ENCODE results near the gene PPP1CA.
A peak's percentile ranks its signal among the peaks of the same experiment; 100 is the strongest.

PPP1CA gene

GRCh38 chr11:67387518-67387917 lies 14.1 kb downstream of the PPP1CA start:
- no peak for DNase-seq

GRCh38 chr11:67387069-67387468 lies 14.6 kb downstream of the PPP1CA start:
- no peak for DNase-seq

- DNase-seq: peak in 29 of 56 donors; percentile 17 to 77 (median 44)
Measured at GRCh38 chr11:67384851-67385366, 16.7 kb downstream of the PPP1CA start.

DNA sequence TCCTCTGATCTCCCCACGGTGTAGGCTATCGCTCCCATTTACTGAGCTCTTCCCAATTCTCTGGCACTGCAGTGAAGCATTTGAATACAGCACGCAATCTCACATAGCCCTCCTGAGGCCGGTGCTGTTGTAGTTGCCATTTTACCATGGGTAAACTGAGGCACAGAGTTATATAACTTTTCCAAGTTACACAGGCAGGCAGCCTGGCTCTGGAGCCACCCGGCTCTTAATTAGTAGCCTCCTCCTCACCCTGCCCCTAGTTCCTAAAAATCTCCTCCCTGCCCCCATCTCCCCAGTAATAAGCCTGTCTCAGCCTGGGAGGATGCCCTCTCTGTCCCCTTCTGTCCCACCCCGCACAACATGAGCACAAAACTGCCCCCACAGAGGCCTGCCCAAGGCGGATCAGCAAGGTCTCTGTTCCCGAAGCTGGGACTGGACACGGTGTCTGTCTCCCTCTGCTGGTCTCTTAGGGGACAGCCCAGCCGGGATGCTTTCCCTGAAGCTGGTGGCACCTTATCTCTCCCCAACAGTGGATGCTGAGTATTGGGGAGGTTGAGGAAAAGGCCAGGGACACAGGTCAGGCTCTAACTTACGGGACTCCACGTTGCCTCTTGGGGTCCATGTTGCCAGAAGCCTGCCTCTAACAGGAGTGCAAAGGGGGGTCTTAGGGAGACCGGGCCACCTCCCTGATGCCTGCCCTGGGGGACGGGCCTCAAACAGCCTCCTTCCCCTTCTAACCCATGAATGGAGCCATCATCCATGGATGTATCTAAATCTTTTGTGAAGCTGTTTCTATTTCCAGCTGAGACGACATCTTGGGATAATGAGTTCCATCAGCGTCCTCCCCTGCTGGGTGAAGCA lies 19.2 kb downstream of the PPP1CA start:
- peak in 51 of 56 donors; percentile 23 to 86 (median 63) for DNase-seq

DNA sequence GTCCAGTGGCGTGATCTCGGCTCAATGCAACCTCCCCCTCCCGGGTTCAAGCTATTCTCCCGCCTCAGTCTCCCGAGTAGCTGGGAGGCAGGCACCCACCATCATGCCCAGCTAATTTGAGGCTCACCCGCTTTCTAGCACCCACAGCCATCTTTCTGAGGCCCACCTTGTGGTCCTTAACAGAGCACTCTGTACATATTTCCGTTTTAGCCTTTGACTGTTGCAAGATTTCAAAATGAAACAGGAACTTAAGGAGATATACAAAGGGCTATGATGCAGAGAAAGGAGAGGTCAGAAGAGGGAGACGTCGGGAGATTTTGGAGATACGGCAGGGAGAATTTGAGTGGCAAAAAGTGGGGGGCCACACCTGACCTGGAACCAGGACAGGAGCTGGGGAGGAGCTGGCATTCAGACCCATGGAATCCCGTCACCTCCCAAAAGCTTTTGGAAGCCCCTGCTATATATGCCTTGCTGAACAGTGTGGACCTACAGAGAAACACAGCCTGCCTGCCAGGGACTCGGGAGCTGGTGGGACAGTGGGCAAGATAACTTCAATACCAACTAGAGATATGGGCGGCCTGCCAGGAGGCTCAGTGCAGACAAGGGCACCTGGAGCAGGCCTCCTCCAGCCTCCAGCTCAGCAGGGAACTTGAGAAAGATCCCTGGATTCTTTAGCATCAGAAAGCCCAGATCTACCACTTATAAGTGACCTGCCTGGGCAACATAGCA lies 20.2 kb downstream of the PPP1CA start:
- DNase-seq: no peak

DNA sequence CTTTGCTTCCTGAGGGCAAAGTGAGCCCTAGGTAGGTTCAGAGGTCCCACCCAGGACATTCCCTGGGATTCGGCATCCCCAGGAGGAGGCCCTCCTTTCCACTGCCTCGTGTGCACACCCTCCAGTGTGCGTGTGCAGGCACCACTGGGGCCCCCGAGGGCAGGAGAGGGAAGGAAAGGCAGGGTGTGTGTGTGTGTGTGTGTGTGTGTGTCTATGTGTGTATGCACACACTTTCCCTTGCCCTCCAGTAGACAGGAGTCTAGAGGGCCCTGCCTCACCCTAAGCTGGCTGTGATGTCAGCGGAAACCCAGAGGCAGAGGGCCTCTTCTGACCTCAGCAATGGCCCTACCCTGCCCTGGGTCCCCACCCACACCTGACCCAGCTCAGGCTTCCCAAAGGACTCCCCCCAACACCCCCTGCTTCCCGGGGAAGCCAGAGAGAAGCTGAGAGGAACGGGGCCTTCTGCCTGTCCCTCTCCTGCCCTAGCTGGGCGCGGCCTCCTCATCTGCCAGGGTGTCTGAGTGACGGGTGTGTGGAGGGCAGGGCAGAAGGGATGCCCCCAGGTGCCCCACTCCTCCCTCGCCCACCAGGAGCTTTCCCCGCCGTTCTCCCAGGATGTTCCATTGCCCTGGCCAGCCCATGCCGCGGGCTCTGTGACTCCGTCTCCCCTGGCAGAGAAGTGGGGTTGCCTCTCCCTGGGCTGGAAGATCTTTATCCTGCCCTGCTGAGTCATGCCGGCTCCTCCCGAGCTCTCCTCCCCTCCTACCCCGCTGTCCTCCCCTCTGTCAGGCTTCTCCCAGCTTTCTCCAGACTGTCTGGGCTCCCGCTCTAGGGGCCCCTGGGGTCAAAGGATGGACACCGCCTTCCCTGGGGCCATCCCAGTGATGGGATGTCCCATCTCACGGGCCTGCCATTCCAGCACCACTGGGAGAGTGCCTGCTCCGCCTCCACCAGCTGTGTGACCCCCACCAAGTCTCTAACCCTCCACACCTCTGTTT lies 22.3 kb downstream of the PPP1CA start:
- no peak for DNase-seq

- DNase-seq: no peak
Measured at GRCh38 chr11:67378544-67378943, 23.1 kb downstream of the PPP1CA start.

- no peak for DNase-seq
Measured at GRCh38 chr11:67376873-67377808, 24.5 kb downstream of the PPP1CA start.

- DNase-seq: no peak
Measured at GRCh38 chr11:67376063-67376820, 25.4 kb downstream of the PPP1CA start.

GRCh38 chr11:67375320-67376055 lies 26.2 kb downstream of the PPP1CA start:
- no peak for DNase-seq

DNA sequence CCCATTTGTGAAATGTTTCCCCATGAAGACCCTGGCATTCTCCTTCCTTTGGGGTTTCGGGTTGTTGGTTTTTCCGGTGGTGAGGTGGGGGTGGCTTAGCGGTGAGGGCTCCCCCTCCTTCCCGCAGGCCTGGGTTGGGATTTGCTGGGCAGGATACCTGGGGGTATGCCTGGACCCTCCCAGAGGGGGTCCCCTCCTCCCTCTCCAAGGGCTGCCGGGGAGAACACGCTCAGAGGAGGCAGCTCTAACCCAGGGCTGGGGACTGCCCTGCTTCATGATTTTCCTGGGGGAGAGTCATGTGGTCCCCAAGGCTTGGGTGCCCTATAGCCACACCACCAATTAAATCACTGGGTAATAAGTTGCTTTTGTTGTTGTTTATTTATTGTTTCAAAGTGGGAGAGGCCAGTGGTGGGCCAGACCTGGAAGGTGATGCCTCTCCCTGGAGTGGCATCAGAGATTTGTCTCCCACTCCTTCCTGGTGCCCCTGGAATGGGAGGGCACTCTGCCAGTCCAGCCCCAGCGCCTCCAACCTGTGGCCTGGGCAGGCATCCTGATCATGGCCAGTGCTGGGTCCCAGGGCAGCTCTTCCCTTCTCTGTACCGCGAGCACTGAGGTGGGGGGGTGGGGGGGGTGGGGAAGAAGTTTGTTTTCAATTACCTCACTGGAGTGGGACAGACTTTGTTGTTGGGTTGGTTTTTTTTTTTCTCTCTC lies 26.9 kb downstream of the PPP1CA start:
- no peak for DNase-seq

DNA sequence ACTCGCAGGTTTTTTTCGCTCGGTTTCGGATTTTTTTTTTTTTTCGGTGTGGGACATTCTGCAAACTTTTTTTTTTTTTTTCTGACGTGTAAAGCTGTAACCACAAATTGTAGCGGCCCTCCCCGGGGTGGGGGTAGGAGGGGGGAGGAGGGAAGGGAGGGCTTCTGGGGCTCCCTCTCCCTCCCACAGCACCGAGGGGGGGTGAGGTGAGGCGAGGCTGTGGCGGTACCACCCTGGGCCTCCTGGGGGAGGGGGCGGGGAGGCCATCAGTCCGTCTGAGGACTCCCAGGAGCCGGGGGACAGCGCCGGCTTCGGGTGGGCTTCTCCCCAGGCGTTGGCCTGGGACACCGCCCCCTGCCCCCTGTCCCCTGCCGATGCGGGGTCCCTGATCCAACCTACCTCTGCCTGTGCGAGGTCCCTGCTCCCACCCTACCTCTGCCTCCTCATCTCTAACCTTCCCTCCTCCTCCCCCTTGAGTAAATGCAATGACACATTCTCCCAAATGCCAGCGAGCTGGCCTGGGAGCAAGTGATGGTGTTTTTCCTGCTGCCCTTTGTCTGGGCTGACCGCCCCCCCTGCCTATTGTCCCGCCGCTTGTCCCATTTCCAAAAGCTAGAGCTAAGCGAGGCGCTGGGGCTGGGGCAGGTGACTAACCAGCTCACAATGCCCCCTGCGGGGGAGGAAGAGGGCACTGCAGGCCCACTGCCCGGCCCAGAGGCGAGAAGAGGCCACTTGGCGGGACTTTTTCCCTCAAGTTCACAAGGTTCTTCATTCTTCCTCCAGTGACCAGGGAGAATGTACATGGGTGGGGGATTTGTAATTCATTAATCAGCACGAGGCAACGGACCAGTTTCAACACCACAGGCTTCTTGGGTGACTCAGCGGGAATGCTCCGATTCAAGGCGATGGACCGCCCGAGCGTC lies 27.7 kb downstream of the PPP1CA start:
- peak in 13 of 56 donors; percentile 21 to 85 (median 33) for DNase-seq

- DNase-seq: peak in 5 of 56 donors; percentile 10 to 49 (median 29)
Measured at GRCh38 chr11:67372993-67373647, 28.5 kb downstream of the PPP1CA start, which contains the start of gene CLCF1. Gene CLCF1 (minus strand): TSS chr11:67373598. CDS start chr11:67373539, 59 bp downstream.

- peak in 1 of 56 donors; percentile 33 for DNase-seq
Measured at GRCh38 chr11:67372321-67372992, 29.2 kb downstream of the PPP1CA start.

- DNase-seq: no peak
Measured at GRCh38 chr11:67371911-67372320, 29.7 kb downstream of the PPP1CA start.
